HEK293 (cell line): ENCODE results near the gene FAM13B.

ENCODE experiments used
- CTCF ChIP-seq: fragments of 450-650 bp; formaldehyde crosslinking; IDR thresholded peaks from 2 replicates; pipeline ENCODE4 v1.5.1; 2016; ENCODE audit warnings: missing biosample characterization, missing genetic modification characterization
- ELK4 ChIP-seq: IDR thresholded peaks from 2 replicates; pipeline ENCODE4 v1.6.1; 2011; ENCODE audit warnings: mild to moderate bottlenecking, low read depth, low read length, borderline replicate concordance
- FEZF1 ChIP-seq: fragments of 450-650 bp; formaldehyde crosslinking; IDR thresholded peaks from 2 replicates; pipeline ENCODE4 v1.5.1; 2016; ENCODE audit warnings: missing biosample characterization, missing genetic modification characterization
- GLIS2 ChIP-seq: fragments of 450-650 bp; formaldehyde crosslinking; IDR thresholded peaks from 2 replicates; pipeline ENCODE4 v1.5.1; 2016; ENCODE audit warnings: missing biosample characterization, missing genetic modification characterization
- INSM2 ChIP-seq: fragments of 450-650 bp; formaldehyde crosslinking; IDR thresholded peaks from 2 replicates; pipeline ENCODE4 v1.5.1; 2016; ENCODE audit warnings: missing biosample characterization, missing genetic modification characterization
- PRDM2 ChIP-seq: fragments of 450-650 bp; formaldehyde crosslinking; IDR thresholded peaks from 2 replicates; pipeline ENCODE4 v1.5.1; 2016; ENCODE audit warnings: missing biosample characterization, missing genetic modification characterization, borderline replicate concordance
- SP2 ChIP-seq: fragments of 450-650 bp; formaldehyde crosslinking; IDR thresholded peaks from 2 replicates; pipeline ENCODE4 v1.5.1; 2016; ENCODE audit warnings: missing biosample characterization, missing genetic modification characterization
- TCF7L2 ChIP-seq: IDR thresholded peaks from 2 replicates; pipeline ENCODE4 v1.6.1; 2011; ENCODE audit warnings: low read depth, mild to moderate bottlenecking, inconsistent platforms, low read length, moderate library complexity, borderline replicate concordance
- ZBTB20 ChIP-seq: fragments of 450-650 bp; formaldehyde crosslinking; IDR thresholded peaks from 2 replicates; pipeline ENCODE4 v1.5.1; 2016; ENCODE audit warnings: missing biosample characterization, missing genetic modification characterization
- ZBTB6 ChIP-seq: fragments of 450-650 bp; formaldehyde crosslinking; IDR thresholded peaks from 2 replicates; pipeline ENCODE4 v1.5.1; 2017; ENCODE audit warnings: missing biosample characterization, missing genetic modification characterization
- ZBTB8A ChIP-seq: fragments of 450-650 bp; formaldehyde crosslinking; IDR thresholded peaks from 2 replicates; pipeline ENCODE4 v1.5.1; 2016; ENCODE audit warnings: missing biosample characterization, missing genetic modification characterization
- ZNF169 ChIP-seq: fragments of 450-650 bp; formaldehyde crosslinking; IDR thresholded peaks from 2 replicates; pipeline ENCODE4 v1.5.1; 2016; ENCODE audit warnings: missing biosample characterization, missing genetic modification characterization
- ZNF174 ChIP-seq: fragments of 450-650 bp; formaldehyde crosslinking; IDR thresholded peaks from 2 replicates; pipeline ENCODE4 v1.5.0; 2017; ENCODE audit warnings: missing biosample characterization, mild to moderate bottlenecking, missing genetic modification characterization
- ZNF362 ChIP-seq: fragments of 450-650 bp; formaldehyde crosslinking; IDR thresholded peaks from 2 replicates; pipeline ENCODE4 v1.5.1; 2016; ENCODE audit warnings: missing biosample characterization, missing genetic modification characterization
- ZNF449 ChIP-seq: fragments of 450-650 bp; formaldehyde crosslinking; IDR thresholded peaks from 2 replicates; pipeline ENCODE4 v1.5.1; 2017; ENCODE audit warnings: missing biosample characterization, mild to moderate bottlenecking, missing genetic modification characterization, moderate library complexity
- ZNF473 ChIP-seq: fragments of 450-650 bp; formaldehyde crosslinking; IDR thresholded peaks from 2 replicates; pipeline ENCODE4 v1.5.1; 2017; ENCODE audit warnings: missing biosample characterization, missing genetic modification characterization
- ZNF600 ChIP-seq: fragments of 450-650 bp; formaldehyde crosslinking; IDR thresholded peaks from 2 replicates; pipeline ENCODE4 v1.5.1; 2016; ENCODE audit warnings: missing biosample characterization, missing genetic modification characterization
- ZNF623 ChIP-seq: fragments of 450-650 bp; formaldehyde crosslinking; IDR thresholded peaks from 2 replicates; pipeline ENCODE4 v1.5.1; 2016; ENCODE audit warnings: missing biosample characterization, missing genetic modification characterization
- ZNF660 ChIP-seq: fragments of 450-650 bp; IDR thresholded peaks from 2 replicates; pipeline ENCODE4 v1.5.1; 2018; ENCODE audit warnings: missing biosample characterization, mild to moderate bottlenecking, missing genetic modification characterization
- ZNF704 ChIP-seq: fragments of 450-650 bp; formaldehyde crosslinking; IDR thresholded peaks from 2 replicates; pipeline ENCODE4 v1.5.1; 2016; ENCODE audit warnings: missing biosample characterization, missing genetic modification characterization

FAM13B gene

GRCh38 chr5:137888863-137889759 lies 143.8 kb downstream of the FAM13B start, which contains the start of gene PKD2L2 (continued):
- TF ChIP-seq ZNF174 (tag by site-specific recombination) (no peak; the same call in 1 of the 2 replicates), ZBTB20 (peak; percentile 99), ZNF362 (no peak), ZNF600 (tag by site-specific recombination) (peak; percentile 88), CTCF (tag by site-specific recombination) (peak; percentile 46; the same call in 1 of the 2 replicates), ZNF169 (tag by site-specific recombination) (0 out of 2 replicates have a peak, but pooled peaks have one; percentile 32), ZBTB6 (tag by site-specific recombination) (peak; percentile 85), ZNF623 (peak; percentile 37; the same call in 1 of the 2 replicates), GLIS2 (peak; percentile 73; the same call in 1 of the 2 replicates), ZNF449 (tag by site-specific recombination) (peak; percentile 64; the same call in 1 of the 2 replicates), ZNF660 (tag by site-specific recombination) (peak; percentile 80; the same call in 1 of the 2 replicates), ZNF704 (tag by site-specific recombination) (no peak), INSM2 (peak; percentile 10; the same call in 1 of the 2 replicates), TCF7L2 (no peak), SP2 (tag by site-specific recombination) (no peak), ZNF473 (tag by site-specific recombination) (no peak), FEZF1 (tag by site-specific recombination) (no peak), PRDM2 (tag by site-specific recombination) (no peak), ELK4 (no peak), ZBTB8A (peak; percentile 94)
